Vagina (tissue), 2 donors: ENCODE data around the gene PI4KB.

Source experiments
- CTCF ChIP-seq, 3 experiments: fragments of 450-650 bp in 2 of 3; fragments of 200-600 bp in 1 of 3; sonication (generic) in 1 of 3; IDR thresholded peaks; one replicate each; pipeline ENCODE4 v1.5.1; 2017 to 2019; ENCODE audit warnings: antibody characterized with exemption in 3 of 3, mild to moderate bottlenecking in 2 of 3, moderate library complexity in 2 of 3
- POLR2AphosphoS5 ChIP-seq, 2 donors: sonication (generic); formaldehyde crosslinking; IDR thresholded peaks; one replicate each; pipeline ENCODE4 v1.9.0; 2017; ENCODE audit warnings: antibody characterized with exemption in 2 of 2, mild to moderate bottlenecking in 2 of 2, low read depth in 1 of 2; ENCODE audit not compliant: insufficient read depth in 1 of 2

DNA sequence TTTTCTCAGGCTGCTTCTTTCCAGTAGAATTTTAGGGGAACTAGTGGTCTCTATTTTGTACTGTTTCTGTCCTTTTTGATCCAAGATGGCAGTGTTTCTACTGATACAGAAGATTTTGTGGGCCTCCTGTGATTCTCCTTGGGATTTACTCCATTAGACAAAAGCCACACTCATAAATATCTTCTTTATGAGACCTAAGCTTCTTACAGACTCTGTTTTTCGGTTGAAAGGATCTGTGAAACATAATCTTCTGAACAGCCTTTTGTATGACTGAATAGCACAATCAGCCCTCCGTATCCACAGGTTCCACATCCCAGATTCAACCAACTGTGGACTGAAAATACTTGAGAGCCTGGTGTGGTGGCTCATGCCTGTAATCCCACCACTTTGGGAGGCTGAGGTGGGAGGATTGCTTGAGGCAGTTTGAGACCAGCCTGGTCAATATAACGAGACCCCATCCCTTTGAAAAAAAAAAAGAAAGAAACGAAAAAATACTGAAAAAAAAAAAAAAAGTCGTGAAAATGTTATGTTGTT is 83.5 kb downstream of the PI4KB start:
- TF ChIP-seq CTCF (IDR thresholded peaks at IDR 0.05) (no peak), POLR2AphosphoS5 (IDR thresholded peaks at IDR 0.05; ENCODE audit: insufficient read depth in 1 of 2, low read depth in 1 of 2) (no peak)
